WTC11 (cell line): ENCODE results near the gene S100A5. TPM values are rescaled to one million over a fixed set of nuclear protein-coding genes. Genes with fewer than 3 reads are reported as not detected.

ENCODE experiments used
- ATF2 ChIP-seq: sonication (generic); formaldehyde crosslinking; IDR thresholded peaks from 2 replicates; pipeline ENCODE4 v1.8.1; 2022; ENCODE audit warnings: low read depth, missing genetic modification reagents, borderline replicate concordance
- NFYB ChIP-seq: sonication (generic); formaldehyde crosslinking; conservative IDR thresholded peaks from 2 replicates; pipeline ENCODE4 v1.8.0; 2022; ENCODE audit warnings: low read depth, missing genetic modification reagents
- total RNA-seq: library from RNA; stranded (reverse); gene quantifications from 3 replicates; pipeline ENCODE4 v1.2.3, GENCODE V29; 2021

The S100A5 gene
- total RNA-seq, 1 experiment from 2014 or later = not detected

GRCh38 chr1:153487707-153488106 lies 53.0 kb downstream of the S100A5 start (continued):
- TF ChIP-seq ATF2 (CRISPR knock-in tag) (no peak), NFYB (CRISPR knock-in tag) (no peak)

Other genes starting within 250 kb of the S100A5 start
- gene PGLYRP3, start 228.0 kb downstream of the S100A5 start, total RNA-seq = not detected in 3 replicates
- not detected in 3 replicates for gene PGLYRP4, start 192.1 kb downstream of the S100A5 start, total RNA-seq
- 0.33 to 0.37 TPM in 2 of 3 replicates, not detected in the other for gene S100A9, start 183.1 kb downstream of the S100A5 start, total RNA-seq
- not detected in 3 replicates for gene S100A12, start 165.3 kb downstream of the S100A5 start, total RNA-seq
- 1.4 TPM in 1 of 3 replicates, not detected in the others for gene S100A8, start 149.9 kb downstream of the S100A5 start, total RNA-seq
- gene S100A7A, start 124.4 kb downstream of the S100A5 start, total RNA-seq = not detected in 3 replicates
- gene S100A7, start 80.3 kb downstream of the S100A5 start, total RNA-seq = not detected in 3 replicates
- gene S100A6, start 4.9 kb downstream of the S100A5 start, total RNA-seq = 19.2 to 32.0 TPM (median 30.8 TPM) in 3 replicates
- gene S100A4, start 4.9 kb upstream of the S100A5 start, total RNA-seq = 22.7 to 32.0 TPM (median 31.7 TPM) in 3 replicates
- 0.33 TPM in 1 of 3 replicates, not detected in the others for gene S100A3, start 8.3 kb upstream of the S100A5 start, total RNA-seq
- gene S100A2, start 24.9 kb upstream of the S100A5 start, total RNA-seq = 0.74 to 1.6 TPM (median 0.80 TPM) in 3 replicates
- gene S100A16, start 72.2 kb upstream of the S100A5 start, total RNA-seq = 14.6 to 17.6 TPM (median 16.8 TPM) in 3 replicates
- 1.4 to 2.1 TPM (median 1.5 TPM) in 3 replicates for gene S100A14, start 75.4 kb upstream of the S100A5 start, total RNA-seq
- gene S100A13, start 86.6 kb upstream of the S100A5 start, total RNA-seq = 68.4 to 84.2 TPM (median 73.9 TPM) in 3 replicates
- gene S100A1, start 87.5 kb upstream of the S100A5 start, total RNA-seq = 1.3 to 2.0 TPM (median 1.7 TPM) in 3 replicates
- 101 to 105 TPM (median 104 TPM) in 3 replicates for gene CHTOP, start 93.1 kb upstream of the S100A5 start, total RNA-seq
- gene SNAPIN, start 117.8 kb upstream of the S100A5 start, total RNA-seq = 23.4 to 29.9 TPM (median 26.7 TPM) in 3 replicates
- 311 to 337 TPM (median 313 TPM) in 3 replicates for gene ILF2, start 130.1 kb upstream of the S100A5 start, total RNA-seq
- 13.2 to 16.5 TPM (median 15.9 TPM) in 3 replicates for gene NPR1, start 137.8 kb upstream of the S100A5 start, total RNA-seq
- gene INTS3, start 187.1 kb upstream of the S100A5 start, total RNA-seq = 66.8 to 71.3 TPM (median 70.5 TPM) in 3 replicates
- gene SLC27A3, start 234.5 kb upstream of the S100A5 start, total RNA-seq = 36.3 to 38.9 TPM (median 36.9 TPM) in 3 replicates